K562 (cell line): ENCODE measurements around the gene NFATC2. TPM values are rescaled to one million over a fixed set of nuclear protein-coding genes. Genes with fewer than 3 reads are reported as not detected.

Experiments used
- ASH1L ChIP-seq: fragments of 450-650 bp; IDR thresholded peaks from 2 replicates; pipeline ENCODE4 v1.6.1; 2018; ENCODE audit warnings: borderline replicate concordance, mild to moderate bottlenecking, low read depth; ENCODE audit not compliant: partially characterized antibody
- C11orf30 ChIP-seq: fragments of 450-650 bp; IDR thresholded peaks from 2 replicates; pipeline ENCODE4 v1.6.1; 2016; ENCODE audit warnings: low read depth, mild to moderate bottlenecking
- CBX3 ChIP-seq, 2 experiments: IDR thresholded peaks; 1 replicate in 1 of 2; 2 replicates in 1 of 2; pipeline ENCODE4 v1.6.1; 2012; ENCODE audit warnings: inconsistent platforms in 2 of 2, low read length in 2 of 2, borderline replicate concordance in 1 of 2, control low read depth in 1 of 2
- CXXC5 ChIP-seq: fragments of 250-450 bp; sonication (Bioruptor Pico); IDR thresholded peaks from 2 replicates; pipeline ENCODE4 v1.8.0; 2022; ENCODE audit warnings: inconsistent platforms, mild to moderate bottlenecking, moderate library complexity
- FOXO4 ChIP-seq: fragments of 450-650 bp; formaldehyde crosslinking; IDR thresholded peaks from 2 replicates; pipeline ENCODE4 v1.4.0; 2020; ENCODE audit warnings: mild to moderate bottlenecking, moderate library complexity
- GTF2A2 ChIP-seq: IDR thresholded peaks from 2 replicates; pipeline ENCODE4 v1.6.1; 2016; ENCODE audit warnings: mild to moderate bottlenecking, missing genetic modification characterization, missing compliant biosample characterization
- KLF6 ChIP-seq: fragments of 250-450 bp; sonication (Bioruptor Pico); IDR thresholded peaks from 2 replicates; pipeline ENCODE4 v1.4.0; 2020; ENCODE audit warnings: mild to moderate bottlenecking, moderate library complexity, borderline replicate concordance
- MEIS2 ChIP-seq: fragments of 450-650 bp; IDR thresholded peaks from 2 replicates; pipeline ENCODE4 v1.6.1; 2014; ENCODE audit warnings: mild to moderate bottlenecking; ENCODE audit not compliant: partially characterized antibody
- MXD1 ChIP-seq: fragments of 250-450 bp; sonication (Bioruptor Pico); IDR thresholded peaks from 2 replicates; pipeline ENCODE4 v1.8.0; 2021; ENCODE audit warnings: borderline replicate concordance, mild to moderate bottlenecking, moderate library complexity; ENCODE audit not compliant: poor library complexity, severe bottlenecking
- NEUROD1 ChIP-seq: fragments of 150-350 bp; IDR thresholded peaks from 2 replicates; pipeline ENCODE4 v1.6.1; 2014; ENCODE audit warnings: borderline replicate concordance, low read length, low read depth; ENCODE audit not compliant: partially characterized antibody
- PHTF2 ChIP-seq: fragments of 250-450 bp; sonication (Bioruptor Pico); IDR thresholded peaks from 2 replicates; pipeline ENCODE4 v1.5.0; 2021; ENCODE audit warnings: mild to moderate bottlenecking
- POLR2G ChIP-seq: fragments of 200-400 bp; formaldehyde crosslinking; IDR thresholded peaks from 2 replicates; pipeline ENCODE4 v1.6.1; 2017; ENCODE audit warnings: low read depth, mild to moderate bottlenecking, antibody characterized with exemption, low read length, moderate library complexity
- POLR3G ChIP-seq: IDR thresholded peaks from 2 replicates; pipeline ENCODE4 v1.6.1; 2011; ENCODE audit not compliant: insufficient read length, insufficient replicate concordance; ENCODE audit errors: extremely low read depth
- SIN3A ChIP-seq, 2 experiments: fragments of 150-350 bp in 1 of 2; IDR thresholded peaks; 2 replicates each; pipeline ENCODE4 v1.6.1; 2011 to 2016; ENCODE audit warnings: borderline replicate concordance in 2 of 2, low read depth in 2 of 2, low read length in 2 of 2, mild to moderate bottlenecking in 2 of 2, moderate library complexity in 2 of 2; ENCODE audit not compliant: control insufficient read depth in 1 of 2
- SNIP1 ChIP-seq: fragments of 450-650 bp; IDR thresholded peaks from 2 replicates; pipeline ENCODE4 v1.7.1; 2017; ENCODE audit warnings: low read depth, mild to moderate bottlenecking
- TAF7 ChIP-seq: fragments of 450-650 bp; IDR thresholded peaks from 2 replicates; pipeline ENCODE4 v1.6.1; 2016; ENCODE audit warnings: missing genetic modification characterization, missing compliant biosample characterization
- TRIM25 ChIP-seq: fragments of 450-650 bp; IDR thresholded peaks from 2 replicates; pipeline ENCODE4 v1.7.0; 2016; ENCODE audit warnings: borderline replicate concordance
- ZFX ChIP-seq: sonication (generic); formaldehyde crosslinking; IDR thresholded peaks from 2 replicates; pipeline ENCODE4 v1.8.0; 2022; ENCODE audit warnings: mild to moderate bottlenecking, missing genetic modification reagents, moderate library complexity
- ZNF212 ChIP-seq: fragments of 450-650 bp; formaldehyde crosslinking; IDR thresholded peaks from 2 replicates; pipeline ENCODE4 v1.4.0; 2020; ENCODE audit warnings: mild to moderate bottlenecking
- ZNF3 ChIP-seq: fragments of 250-450 bp; sonication (Bioruptor Pico); IDR thresholded peaks from 2 replicates; pipeline ENCODE4 v1.5.0; 2021; ENCODE audit warnings: mild to moderate bottlenecking, moderate library complexity
- ZNF507 ChIP-seq: conservative IDR thresholded peaks from 2 replicates; pipeline ENCODE4 v1.6.1; 2017; ENCODE audit warnings: missing genetic modification characterization, missing compliant biosample characterization
- ZNF655 ChIP-seq: fragments of 250-450 bp; sonication (Bioruptor Pico); IDR thresholded peaks from 2 replicates; pipeline ENCODE4 v1.5.0; 2021
- polyA plus RNA-seq, 8 experiments: library from polyadenylated mRNA; depleted of rRNA in 4 of 8; stranded (reverse) in 5 of 8; unstranded in 3 of 8; fragments of >200 nt; fragmentation: Nextera tagmentation in 2 of 8; fragmentation: Illumina TruSeq in 1 of 8; extraction: Ambion mirVana in 2 of 8; extraction: Trizol in 1 of 8; gene quantifications; 2 replicates each; pipeline versions ENCODE4 v1.2.1 to v1.2.3, GENCODE V29; 2011 to 2014; ENCODE audit warnings: inconsistent platforms in 1 of 8, missing spikeins in 1 of 8
- total RNA-seq, 7 experiments: library from RNA; depleted of rRNA in 6 of 7; stranded (reverse); fragments of >200 nt in 6 of 7; fragmentation: Illumina TruSeq in 2 of 7; extraction: Trizol in 2 of 7; gene quantifications; 2 replicates each; pipeline versions ENCODE4 v1.2.1 to v1.2.3, GENCODE V29; 2011 to 2021; ENCODE audit warnings: low replicate concordance in 1 of 7

NFATC2 gene
- total and polyA plus RNA-seq, 9 of the 15 experiments (the other 6 are each of a cell fraction or from before 2014, with no cell fraction given): 1.9 to 11.2 (median 3.0) TPM

- no peak for TF ChIP-seq KLF6 (CRISPR knock-in tag)
- no peak for TF ChIP-seq TRIM25
- peak; percentile 74 for TF ChIP-seq ZFX (CRISPR knock-in tag)
- TF ChIP-seq ZNF3: no peak
- TF ChIP-seq SNIP1: no peak
- TF ChIP-seq NEUROD1: peak; percentile 19
- TF ChIP-seq POLR2G: 0 out of 2 replicates have a peak, but pooled peaks have one; percentile 35
- no peak for TF ChIP-seq POLR3G
- no peak for TF ChIP-seq ZNF655 (CRISPR knock-in tag)
- TF ChIP-seq MXD1 (CRISPR knock-in tag): no peak
- TF ChIP-seq GTF2A2 (tag): no peak
- no peak for TF ChIP-seq PHTF2 (CRISPR knock-in tag)
- no peak for TF ChIP-seq ZNF212 (CRISPR knock-in tag)
- no peak for TF ChIP-seq FOXO4
- no peak for TF ChIP-seq TAF7 (tag)
- peak in 1 of 2 experiments; percentile 45; a peak in 1 of 3 replicates for TF ChIP-seq CBX3 (IDR thresholded peaks at IDR 0.05; ENCODE audit: borderline replicate concordance in 1 of 2, low read length in 2 of 2)
- TF ChIP-seq ZNF507 (tag): no peak
- no peak for TF ChIP-seq ASH1L
- TF ChIP-seq C11orf30: no peak
- peak; percentile 70 for TF ChIP-seq CXXC5 (CRISPR knock-in tag)
- TF ChIP-seq SIN3A (IDR thresholded peaks at IDR 0.05; ENCODE audit: borderline replicate concordance in 2 of 2, control insufficient read depth in 1 of 2, low read depth in 2 of 2, low read length in 2 of 2): peak; percentile 91 to 96; a peak in 3 of 4 replicates
- TF ChIP-seq MEIS2: peak; percentile 55
These were observed 1.1 kb downstream of the NFATC2 start (continued) for GRCh38 chr20:51541189-51542032.
